GM12878 (cell line): ENCODE data around the gene KCNN3. TPM values are rescaled to one million over a fixed set of nuclear protein-coding genes. Genes with fewer than 3 reads are reported as not detected.
A peak's percentile ranks its signal among the peaks of the same experiment; 100 is the strongest.

ENCODE experiments used
- ASH2L ChIP-seq: fragments of 300-600, 200-600 bp; sonication (generic); IDR thresholded peaks from 2 replicates; pipeline ENCODE4 v1.6.1; 2017; ENCODE audit warnings: low read depth, mild to moderate bottlenecking, borderline replicate concordance
- ATF7 ChIP-seq: fragments of 450-650 bp; IDR thresholded peaks from 2 replicates; pipeline ENCODE4 v1.6.1; 2016; ENCODE audit warnings: low read depth, mild to moderate bottlenecking
- BHLHE40 ChIP-seq, 2 experiments: fragments of 450-650 bp in 1 of 2; IDR thresholded peaks; 2 replicates each; pipeline ENCODE4 v1.6.1; 2011 to 2017; ENCODE audit warnings: low read depth in 2 of 2, borderline replicate concordance in 1 of 2, improper control_type of control experiment in 1 of 2, low read length in 1 of 2, mild to moderate bottlenecking in 1 of 2
- CBFB ChIP-seq: IDR thresholded peaks from 2 replicates; pipeline ENCODE4 v1.6.1; 2016; ENCODE audit warnings: antibody characterized with exemption, low read depth
- CHD4 ChIP-seq: fragments of 200-600 bp; sonication (generic); IDR thresholded peaks from 2 replicates; pipeline ENCODE4 v1.6.1; 2016; ENCODE audit warnings: mild to moderate bottlenecking
- ESRRA ChIP-seq: IDR thresholded peaks from 2 replicates; pipeline ENCODE4 v1.6.1; 2012; ENCODE audit warnings: mild to moderate bottlenecking, low read length, improper control_type of control experiment
- HDAC6 ChIP-seq: fragments of 200-600 bp; sonication (generic); IDR thresholded peaks from one replicate; pipeline ENCODE4 v1.8.0; 2017; ENCODE audit warnings: antibody characterized with exemption; ENCODE audit not compliant: unreplicated experiment
- IKZF1 ChIP-seq: fragments of 450-650 bp; conservative IDR thresholded peaks from 2 replicates; pipeline ENCODE4 v1.6.1; 2017; ENCODE audit warnings: antibody characterized with exemption, mild to moderate bottlenecking
- IRF3 ChIP-seq: fragments of 450-650 bp; IDR thresholded peaks from 2 replicates; pipeline ENCODE4 v1.6.1; 2014; ENCODE audit warnings: mild to moderate bottlenecking
- MEF2A ChIP-seq: IDR thresholded peaks from 2 replicates; pipeline ENCODE4 v1.6.1; 2011; ENCODE audit warnings: low read depth, mild to moderate bottlenecking, low read length, moderate library complexity; ENCODE audit not compliant: insufficient read depth
- MTA2 ChIP-seq: fragments of 450-650 bp; IDR thresholded peaks from 2 replicates; pipeline ENCODE4 v1.6.1; 2016; ENCODE audit warnings: low read depth, mild to moderate bottlenecking, moderate library complexity
- NKRF ChIP-seq: fragments of 450-650 bp; conservative IDR thresholded peaks from 2 replicates; pipeline ENCODE4 v1.6.1; 2017; ENCODE audit warnings: mild to moderate bottlenecking, moderate library complexity
- RFX5 ChIP-seq: IDR thresholded peaks from 2 replicates; pipeline ENCODE4 v1.6.1; 2011; ENCODE audit warnings: low read depth, low read length, improper control_type of control experiment
- SMC3 ChIP-seq: IDR thresholded peaks from 2 replicates; pipeline ENCODE4 v1.6.1; 2011; ENCODE audit warnings: low read length, improper control_type of control experiment, borderline replicate concordance
- SRF ChIP-seq, 2 experiments: IDR thresholded peaks; 2 replicates each; pipeline ENCODE4 v1.6.1; 2011; ENCODE audit warnings: low read depth in 2 of 2, low read length in 2 of 2, mild to moderate bottlenecking in 1 of 2, moderate library complexity in 1 of 2
- SUPT20H ChIP-seq: IDR thresholded peaks from 2 replicates; pipeline ENCODE4 v1.6.1; 2011; ENCODE audit warnings: low read depth, mild to moderate bottlenecking, low read length, moderate library complexity, borderline replicate concordance; ENCODE audit not compliant: control insufficient read depth
- USF2 ChIP-seq: IDR thresholded peaks from 2 replicates; pipeline ENCODE4 v1.6.1; 2011; ENCODE audit warnings: low read depth, low read length, improper control_type of control experiment, borderline replicate concordance
- ZBTB33 ChIP-seq: fragments of 450-650 bp; IDR thresholded peaks from 2 replicates; pipeline ENCODE4 v1.6.1; 2017; ENCODE audit warnings: mild to moderate bottlenecking
- ZNF217 ChIP-seq: fragments of 450-650 bp; IDR thresholded peaks from 2 replicates; pipeline ENCODE4 v1.6.1; 2017; ENCODE audit warnings: antibody characterized with exemption, mild to moderate bottlenecking
- ZSCAN29 ChIP-seq: fragments of 450-650 bp; IDR thresholded peaks from 2 replicates; pipeline ENCODE4 v1.6.1; 2017; ENCODE audit warnings: mild to moderate bottlenecking, moderate library complexity
- polyA plus RNA-seq, 11 experiments: library from polyadenylated mRNA; depleted of rRNA in 4 of 11; unstranded in 6 of 11; stranded (reverse) in 5 of 11; fragments of >200 nt; fragmentation: Nextera tagmentation in 4 of 11; fragmentation: Illumina TruSeq in 1 of 11; extraction: Ambion mirVana in 4 of 11; extraction: Trizol in 1 of 11; gene quantifications; 1 replicate in 1 of 11; 2 replicates in 10 of 11; pipeline versions ENCODE4 v1.2.1 to v1.2.3, GENCODE V29; 2011 to 2016; ENCODE audit warnings: inconsistent platforms in 2 of 11, missing spikeins in 2 of 11, low read depth in 1 of 11
- total RNA-seq, 4 experiments: library from RNA; depleted of rRNA in 3 of 4; stranded (reverse); fragments of >200 nt in 3 of 4; fragmentation: Illumina TruSeq in 1 of 4; extraction: Trizol in 1 of 4; gene quantifications; 2 replicates each; pipeline versions ENCODE4 v1.2.1 to v1.2.3, GENCODE V29; 2013 to 2021
- TF ChIP-seq, protein P1 (sequence below): fragments of 450-650 bp; IDR thresholded peaks from 2 replicates; pipeline ENCODE4 v1.6.1; 2018; ENCODE audit warnings: mild to moderate bottlenecking, low read depth, moderate library complexity; ENCODE audit not compliant: partially characterized antibody

KCNN3 gene
- total and polyA plus RNA-seq, 10 of the 15 experiments (the other 5 are each of a cell fraction or from before 2014, with no cell fraction given): 3.5 to 26.4 (median 14.9) TPM

GRCh38 chr1:154860156-154860870 lies 9.8 kb downstream of the KCNN3 start (continued):
- TF ChIP-seq ZBTB33 (no peak), MEF2A (peak; percentile 90), IKZF1 (peak; percentile 84), SUPT20H (no peak), BHLHE40 (IDR thresholded peaks at IDR 0.05; ENCODE audit: borderline replicate concordance in 1 of 2, low read depth in 2 of 2, low read length in 1 of 2) (peak; percentile 94), CBFB (peak; percentile 60; the same call in 1 of the 2 replicates), SRF (IDR thresholded peaks at IDR 0.05; ENCODE audit: low read depth in 2 of 2, low read length in 2 of 2) (peak in 1 of 2 experiments; percentile 36; a peak in 1 of 4 replicates), ESRRA (no peak), USF2 (no peak; the same call in 1 of the 2 replicates), CHD4 (no peak), MTA2 (peak; percentile 85; the same call in 1 of the 2 replicates), HDAC6 (no peak), ATF7 (peak; percentile 62; the same call in 1 of the 2 replicates), ZSCAN29 (no peak; the same call in 1 of the 2 replicates), NKRF (0 out of 2 replicates have a peak, but pooled peaks have one; percentile 43), RFX5 (0 out of 2 replicates have a peak, but pooled peaks have one; percentile 20), IRF3 (no peak), ASH2L (no peak; the same call in 1 of the 2 replicates), SMC3 (peak; percentile 18; the same call in 1 of the 2 replicates), ZNF217 (no peak)
- TF ChIP-seq, protein P1, sequence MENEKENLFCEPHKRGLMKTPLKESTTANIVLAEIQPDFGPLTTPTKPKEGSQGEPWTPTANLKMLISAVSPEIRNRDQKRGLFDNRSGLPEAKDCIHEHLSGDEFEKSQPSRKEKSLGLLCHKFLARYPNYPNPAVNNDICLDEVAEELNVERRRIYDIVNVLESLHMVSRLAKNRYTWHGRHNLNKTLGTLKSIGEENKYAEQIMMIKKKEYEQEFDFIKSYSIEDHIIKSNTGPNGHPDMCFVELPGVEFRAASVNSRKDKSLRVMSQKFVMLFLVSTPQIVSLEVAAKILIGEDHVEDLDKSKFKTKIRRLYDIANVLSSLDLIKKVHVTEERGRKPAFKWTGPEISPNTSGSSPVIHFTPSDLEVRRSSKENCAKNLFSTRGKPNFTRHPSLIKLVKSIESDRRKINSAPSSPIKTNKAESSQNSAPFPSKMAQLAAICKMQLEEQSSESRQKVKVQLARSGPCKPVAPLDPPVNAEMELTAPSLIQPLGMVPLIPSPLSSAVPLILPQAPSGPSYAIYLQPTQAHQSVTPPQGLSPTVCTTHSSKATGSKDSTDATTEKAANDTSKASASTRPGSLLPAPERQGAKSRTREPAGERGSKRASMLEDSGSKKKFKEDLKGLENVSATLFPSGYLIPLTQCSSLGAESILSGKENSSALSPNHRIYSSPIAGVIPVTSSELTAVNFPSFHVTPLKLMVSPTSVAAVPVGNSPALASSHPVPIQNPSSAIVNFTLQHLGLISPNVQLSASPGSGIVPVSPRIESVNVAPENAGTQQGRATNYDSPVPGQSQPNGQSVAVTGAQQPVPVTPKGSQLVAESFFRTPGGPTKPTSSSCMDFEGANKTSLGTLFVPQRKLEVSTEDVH: no peak
